Measurements from ENCODE around the gene LSG1.
"Not testable (repeated sequence)": the region's sequence is repeated elsewhere in the genome, so short reads cannot be mapped to it uniquely, and the experiment has no call there.

LSG1 gene

DNA sequence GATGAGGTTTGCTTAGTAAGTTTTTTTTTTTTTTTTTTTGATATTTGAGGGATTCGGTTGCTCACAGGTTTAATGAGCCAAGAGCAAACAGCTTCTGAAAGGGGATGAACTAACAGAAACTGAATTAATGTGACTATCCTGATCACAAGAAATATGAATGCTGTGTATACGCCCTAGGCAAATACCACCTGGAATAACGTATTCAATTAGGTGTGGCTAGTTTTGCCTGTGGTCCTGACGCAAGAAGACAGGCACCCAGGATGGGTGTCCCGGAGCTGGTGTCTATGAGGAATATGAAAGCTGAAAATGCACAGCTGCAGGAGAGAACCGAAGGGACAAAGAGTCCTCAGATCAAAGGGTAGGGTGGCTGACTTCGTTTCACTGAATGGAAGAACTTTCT is 14.6 kb downstream of the LSG1 start:
- DNase-seq (ENCODE audit: low read depth in 2 of 2), result no peak

DNA sequence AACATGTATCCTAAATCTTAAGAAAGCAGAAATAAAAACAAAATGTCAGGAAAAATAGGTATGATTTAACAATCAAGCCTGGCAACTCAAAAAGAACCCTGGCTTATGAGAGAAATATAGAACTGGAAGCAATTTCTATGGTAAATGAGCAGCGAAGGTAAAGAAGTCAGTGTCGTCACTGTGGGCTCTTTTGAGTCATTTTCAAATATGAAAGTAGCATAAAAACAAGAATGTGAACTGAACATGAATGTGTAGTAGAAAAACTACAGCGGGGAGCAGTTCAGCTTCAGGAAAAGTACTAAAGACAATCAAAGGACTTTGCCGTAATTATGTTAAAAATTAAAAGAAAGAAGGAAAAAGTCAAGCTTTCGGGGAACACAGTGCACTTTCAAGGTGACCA is 17.5 kb downstream of the LSG1 start:
- no peak for DNase-seq (ENCODE audit: low read depth in 2 of 2)

DNA sequence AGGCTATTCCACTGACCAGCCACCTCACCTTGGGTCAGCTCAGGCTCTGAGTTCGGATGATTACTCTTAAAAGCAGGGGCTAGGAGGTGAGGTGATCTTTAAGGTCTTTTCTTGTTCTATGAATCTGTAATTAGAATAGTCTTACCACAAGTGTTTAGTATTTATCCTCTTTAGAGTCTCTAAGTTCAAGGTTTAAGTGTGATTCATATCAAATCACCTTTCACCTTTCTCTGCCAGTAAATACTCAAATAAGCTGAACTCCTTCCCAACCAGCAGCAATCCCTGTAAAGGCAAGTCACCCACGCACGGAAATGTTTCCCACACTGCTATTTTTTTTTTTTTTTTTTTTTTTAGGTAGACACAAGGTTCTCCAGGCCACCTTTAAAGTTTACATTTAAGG is 24.2 kb downstream of the LSG1 start:
- DNase-seq (ENCODE audit: low read depth in 2 of 2), result no peak

DNA sequence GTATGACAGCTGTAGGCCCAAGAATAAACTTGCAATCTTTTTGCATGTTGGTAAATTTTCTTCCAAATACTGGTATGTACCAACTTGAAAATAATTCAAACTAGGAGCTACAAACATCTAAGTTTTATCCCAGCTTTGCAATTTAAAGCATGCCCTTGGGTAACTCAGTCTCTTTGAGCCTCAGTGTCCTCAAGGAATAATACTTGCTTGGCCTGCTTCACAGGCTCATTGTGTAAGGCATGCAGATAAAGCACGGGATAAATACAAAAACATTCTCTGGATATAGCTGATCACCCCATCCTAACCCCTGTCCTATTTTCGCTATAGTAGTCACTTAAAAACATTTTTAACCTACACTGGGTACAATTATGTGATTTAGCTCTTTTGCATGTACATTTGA is 29.2 kb downstream of the LSG1 start:
- DNase-seq (ENCODE audit: low read depth in 2 of 2), result no peak

DNA sequence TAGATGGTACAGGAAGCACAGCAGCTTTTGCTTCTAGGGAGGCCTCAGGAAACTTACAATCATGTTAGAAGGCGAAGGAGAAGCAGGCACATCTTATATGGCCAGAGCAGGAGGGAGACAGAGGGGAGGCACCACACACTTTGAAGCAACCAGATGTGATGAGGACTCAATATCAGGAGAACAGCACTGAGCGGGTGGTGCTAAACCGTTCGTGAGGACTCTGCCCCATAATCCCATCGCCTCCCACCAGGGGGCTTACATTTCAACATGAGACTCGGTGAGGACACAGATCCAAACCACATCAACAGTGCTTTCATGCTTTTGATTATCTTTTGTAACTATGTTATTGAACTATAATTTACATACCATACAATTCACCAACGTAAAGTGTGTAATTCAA is 31.2 kb downstream of the LSG1 start:
- DNase-seq (ENCODE audit: low read depth in 2 of 2), result peak in 1 of 2 donors; percentile 22

DNA sequence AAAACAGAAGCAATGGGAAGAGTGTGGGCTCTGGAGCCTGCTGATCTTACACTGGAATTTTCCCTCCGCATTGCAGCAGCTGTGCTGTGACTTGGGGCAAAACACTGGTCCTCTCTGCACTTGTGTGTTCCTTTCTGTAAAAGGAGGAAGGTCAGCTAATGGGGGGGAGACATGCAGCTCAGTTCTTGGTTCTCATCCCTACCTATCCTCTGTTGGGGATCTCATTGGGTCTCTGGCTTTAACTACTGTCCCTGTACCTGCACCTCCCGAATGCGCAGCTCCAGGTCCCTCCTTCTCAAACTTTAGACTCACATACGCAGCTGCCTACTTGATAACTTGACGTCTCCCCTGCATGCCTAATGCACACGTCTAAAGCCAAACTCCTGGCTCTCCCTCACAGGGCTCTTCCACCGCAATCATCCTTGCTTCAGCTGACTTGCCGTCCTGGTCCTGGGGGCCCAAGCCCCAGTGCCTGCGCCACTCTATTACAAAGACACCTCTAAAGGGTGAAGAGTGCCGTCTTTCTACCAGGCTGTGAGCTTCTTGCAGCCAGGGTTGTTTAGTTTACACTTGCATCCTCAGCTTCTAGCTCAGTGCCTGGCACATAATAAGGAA is 32.9 kb downstream of the LSG1 start:
- DNase-seq (ENCODE audit: low read depth in 2 of 2), result no peak

DNA sequence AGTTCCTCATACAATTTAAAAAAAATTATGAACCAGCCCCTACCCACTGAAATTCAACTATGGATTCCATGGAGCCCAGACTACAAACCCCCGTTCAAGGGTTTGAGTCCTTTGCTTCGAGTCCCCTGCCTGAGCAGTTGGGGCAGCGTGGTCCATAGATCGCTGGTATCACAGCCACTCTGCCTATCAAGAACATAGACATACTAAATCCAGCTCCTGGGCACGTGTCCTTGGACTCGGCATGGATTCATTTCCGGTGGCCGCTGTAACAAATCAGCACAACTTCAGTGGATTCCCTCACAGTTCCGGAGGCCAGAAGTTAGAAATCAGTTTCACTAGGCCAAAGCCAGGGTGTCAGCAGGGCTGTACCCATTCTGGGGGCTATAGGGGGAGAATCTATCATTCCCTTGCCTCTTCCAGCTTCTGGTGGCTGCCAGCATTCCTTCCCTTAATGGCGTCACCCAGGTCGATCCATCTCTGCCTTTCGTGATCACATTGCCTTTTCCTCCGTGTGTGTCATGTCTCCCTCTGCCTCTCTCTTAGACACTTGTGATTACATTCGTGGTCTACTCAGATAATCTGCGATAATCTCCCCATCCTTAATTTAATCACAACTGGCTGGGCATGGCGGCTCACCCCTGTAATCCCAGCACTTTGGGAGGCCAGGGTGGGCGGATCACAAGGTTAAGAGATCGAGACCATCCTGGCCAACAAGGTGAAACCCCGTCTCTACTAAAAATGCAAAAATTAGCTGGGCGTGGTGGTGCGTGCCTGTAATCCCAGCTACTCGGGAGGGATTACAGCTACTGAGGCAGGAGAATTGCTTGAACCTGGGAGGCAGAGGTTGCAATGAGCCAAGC is 34.2 kb downstream of the LSG1 start:
- no peak for DNase-seq (ENCODE audit: low read depth in 2 of 2)

DNA sequence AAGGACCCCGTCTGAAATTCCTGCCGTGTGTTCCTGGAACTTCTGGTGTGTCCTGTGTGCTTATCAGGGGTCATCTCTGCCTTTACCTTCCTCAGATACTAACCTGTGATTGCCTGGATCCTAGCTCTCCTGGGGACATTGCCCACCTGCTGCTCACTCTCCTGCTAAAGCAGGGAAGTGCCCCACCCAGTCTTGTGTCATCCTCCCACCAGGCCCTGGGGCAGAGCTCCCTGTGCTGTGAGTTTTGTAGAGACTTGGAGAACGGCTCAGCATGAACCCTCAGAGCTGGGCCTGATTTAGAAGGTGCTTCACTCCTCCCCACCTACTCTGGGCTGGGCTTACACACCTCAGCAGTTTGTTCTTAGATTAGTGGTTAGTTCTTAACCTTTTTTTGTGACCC is 34.9 kb downstream of the LSG1 start:
- no peak for DNase-seq (ENCODE audit: low read depth in 2 of 2)

DNA sequence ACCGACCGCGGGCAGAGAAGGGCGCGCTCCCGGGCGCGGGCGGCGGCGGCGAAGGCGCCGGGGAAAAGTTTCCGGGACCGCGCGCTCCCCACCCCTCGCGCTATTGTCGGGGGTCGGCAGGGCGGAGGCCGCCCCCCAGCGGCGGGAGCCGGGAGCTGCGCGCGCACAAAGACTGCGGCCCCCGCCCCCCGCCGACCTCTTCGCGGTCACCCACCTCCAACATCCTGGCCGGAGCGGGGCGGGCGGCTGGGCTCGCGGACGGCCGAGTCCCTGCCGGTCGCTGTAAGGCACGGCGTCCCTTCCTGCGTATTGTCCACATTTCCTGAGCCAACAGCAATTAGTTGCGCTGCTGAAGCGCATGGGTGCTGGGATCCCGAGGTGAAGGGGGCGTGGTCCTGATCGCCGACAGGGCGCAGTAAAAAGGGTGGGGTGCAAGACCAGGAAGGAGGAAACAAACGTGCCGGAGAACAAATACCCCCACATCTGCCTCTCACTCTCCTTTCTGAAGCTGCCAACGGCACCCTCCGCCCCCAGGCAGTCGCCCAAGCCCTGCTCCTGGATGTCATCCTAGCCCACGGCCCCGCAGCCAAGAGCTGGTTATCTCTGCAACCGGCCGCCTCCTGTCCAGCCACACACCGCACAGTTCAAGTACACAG is 38.5 kb downstream of the LSG1 start, which contains the start of gene TMEM44:
Gene TMEM44 (minus strand): TSS at position 71 of the 656 bp plus-strand sequence. CDS start 204 bp downstream, outside the sequence.
- peak; percentile 25 to 53 for DNase-seq (ENCODE audit: low read depth in 2 of 2)

DNA sequence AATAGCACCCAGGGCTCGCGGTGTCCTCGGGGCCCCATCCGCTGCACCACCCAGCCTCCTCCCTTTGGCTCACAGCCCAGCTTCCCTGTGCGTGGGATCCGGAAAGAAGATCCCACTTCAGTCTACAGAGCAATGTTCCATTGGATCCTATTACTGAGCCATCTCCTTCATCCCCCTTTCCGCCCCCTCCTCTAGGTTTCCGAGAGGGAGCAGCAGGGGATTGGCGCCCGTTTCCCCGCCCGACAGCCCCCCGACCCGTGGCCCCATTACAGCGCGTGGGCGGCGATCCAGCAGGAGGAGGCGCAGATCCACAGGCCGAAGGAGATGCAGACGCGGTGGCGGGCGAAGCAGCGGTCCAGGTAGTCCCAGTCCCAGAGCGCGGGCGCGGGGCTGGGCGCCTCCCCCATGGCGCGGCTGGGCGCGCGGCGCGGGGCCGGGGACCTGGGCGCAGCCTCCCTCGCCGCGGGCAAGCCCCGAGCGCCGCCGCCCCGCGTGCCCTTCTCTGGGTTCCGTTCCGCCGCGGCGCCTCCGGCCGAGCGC is 39.1 kb downstream of the LSG1 start:
- DNase-seq (ENCODE audit: low read depth in 2 of 2), result no peak

DNA sequence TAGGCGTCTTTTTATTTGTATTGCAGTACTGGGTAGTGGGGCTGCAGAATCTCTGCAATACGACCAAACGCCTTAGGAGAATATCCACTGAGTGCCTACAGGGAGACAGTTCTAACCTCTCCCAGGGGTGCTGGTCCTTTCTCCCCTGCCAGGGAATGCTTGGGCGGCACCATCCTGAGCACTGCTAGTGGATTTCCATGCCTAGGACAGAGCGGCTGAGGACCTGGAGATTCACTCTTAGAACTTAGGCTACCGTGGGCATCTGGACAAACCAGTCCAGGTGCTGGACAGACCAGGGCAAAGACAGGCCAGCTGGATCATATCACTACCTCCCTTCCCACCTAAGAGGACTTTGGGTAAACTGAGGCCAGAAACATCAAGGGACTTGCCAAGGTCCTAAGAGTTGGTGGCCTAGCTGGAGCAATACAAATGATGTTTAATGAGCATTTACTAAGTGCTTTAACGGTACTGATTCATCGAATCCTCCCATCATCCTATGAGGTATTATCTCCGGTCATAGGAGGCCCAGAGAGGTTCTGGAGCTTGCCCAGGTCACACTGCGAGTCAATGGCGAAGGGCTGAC is 39.7 kb downstream of the LSG1 start:
- no peak for DNase-seq (ENCODE audit: low read depth in 2 of 2)

DNA sequence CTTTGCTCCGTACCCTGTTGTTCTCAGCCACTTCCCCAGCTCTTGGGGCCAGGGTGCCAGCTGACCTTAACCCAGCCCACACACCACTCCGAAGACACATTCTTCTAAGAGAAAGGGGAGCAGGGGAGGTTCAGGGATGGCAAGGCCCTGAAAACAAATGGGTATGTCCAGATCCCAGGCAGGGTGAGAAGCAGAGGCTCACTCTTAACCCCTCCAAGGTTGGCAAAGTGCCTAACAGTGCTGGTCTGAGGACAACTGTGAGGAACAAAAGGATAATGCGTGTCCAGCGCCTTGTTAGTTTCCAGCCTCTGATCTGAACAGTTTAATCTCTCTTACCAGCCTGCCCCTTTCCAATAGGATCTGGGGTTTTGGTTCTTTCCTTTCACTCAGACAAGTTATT is 40.3 kb downstream of the LSG1 start:
- DNase-seq (ENCODE audit: low read depth in 2 of 2), result no peak

DNA sequence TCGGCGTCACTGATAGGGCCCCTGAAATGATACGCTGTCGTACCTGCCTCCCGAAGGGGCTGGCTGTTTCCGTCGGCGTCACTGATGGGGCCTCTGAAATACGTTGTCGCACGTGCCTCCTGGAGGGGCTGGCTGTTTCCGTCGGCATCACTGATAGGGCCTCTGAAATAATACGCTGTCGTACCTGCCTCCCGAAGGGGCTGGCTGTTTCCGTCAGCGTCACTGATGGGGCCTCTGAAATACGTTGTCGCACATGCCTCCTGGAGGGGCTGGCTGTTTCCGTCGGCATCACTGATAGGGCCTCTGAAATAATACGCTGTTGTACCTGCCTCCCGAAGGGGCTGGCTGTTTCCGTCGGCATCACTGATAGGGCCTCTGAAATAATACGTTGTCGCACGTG is 41.3 kb downstream of the LSG1 start:
- DNase-seq (ENCODE audit: low read depth in 2 of 2), result not testable (repeated sequence)

DNA sequence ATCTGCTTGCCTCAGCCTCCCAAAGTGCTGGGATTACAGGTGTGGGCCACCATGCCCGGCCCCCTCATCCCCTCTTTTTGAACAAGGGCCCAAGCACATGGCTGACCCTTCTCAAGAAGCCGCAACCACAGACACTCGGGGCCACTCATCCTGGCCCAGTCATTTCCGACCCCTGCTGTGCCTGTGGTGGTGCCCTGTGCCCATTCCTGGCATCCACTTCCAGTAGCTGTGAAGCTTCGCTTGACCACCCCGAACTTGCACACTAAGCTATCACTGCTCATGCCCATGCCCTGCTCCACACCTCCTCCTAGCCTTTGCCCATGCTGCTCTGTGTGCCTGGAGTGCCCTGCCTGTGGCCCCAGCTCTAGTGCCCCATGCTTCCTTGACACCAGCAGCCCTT is 47.0 kb downstream of the LSG1 start:
- no peak for DNase-seq (ENCODE audit: low read depth in 2 of 2)

DNA sequence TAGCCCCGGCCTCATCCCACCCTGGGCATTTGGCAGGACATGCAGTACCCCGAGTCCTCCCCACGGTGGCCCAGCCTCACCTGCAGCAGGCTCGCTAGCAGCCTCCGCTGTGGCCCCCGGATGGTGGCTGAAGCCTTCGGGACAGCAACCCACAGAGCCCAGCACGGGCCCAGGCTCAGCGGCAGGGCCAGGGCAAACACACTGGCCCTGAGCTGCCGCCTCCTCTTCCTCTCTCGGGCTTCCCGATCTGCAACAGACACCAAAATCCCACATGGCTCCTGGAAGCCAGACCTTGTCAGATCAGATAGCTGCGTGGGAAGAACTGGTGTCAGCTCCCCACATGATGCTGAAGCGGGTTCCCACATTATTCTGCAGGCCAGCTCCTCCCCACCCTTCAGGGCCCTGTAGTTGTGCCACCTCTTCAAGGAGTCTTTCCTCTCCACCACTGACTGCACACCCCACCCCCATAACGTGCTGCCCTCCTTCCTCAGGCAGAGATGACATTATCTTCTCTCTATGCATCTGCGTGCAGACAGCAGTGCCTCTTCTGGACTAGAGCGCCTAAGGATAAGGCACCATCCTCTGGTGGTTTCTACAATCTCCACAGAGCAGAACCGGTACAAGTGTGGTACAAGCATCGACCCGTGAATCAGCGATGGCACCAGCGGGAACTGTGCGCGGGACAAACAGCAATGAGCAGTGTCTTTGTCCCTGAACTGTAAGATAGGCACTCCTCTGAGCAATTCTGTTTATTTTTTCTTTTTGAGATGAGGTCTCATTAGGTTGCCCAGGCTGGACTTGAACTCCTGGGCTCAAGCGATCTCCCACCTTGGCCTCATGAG is 48.3 kb downstream of the LSG1 start:
- DNase-seq (ENCODE audit: low read depth in 2 of 2), result no peak

DNA sequence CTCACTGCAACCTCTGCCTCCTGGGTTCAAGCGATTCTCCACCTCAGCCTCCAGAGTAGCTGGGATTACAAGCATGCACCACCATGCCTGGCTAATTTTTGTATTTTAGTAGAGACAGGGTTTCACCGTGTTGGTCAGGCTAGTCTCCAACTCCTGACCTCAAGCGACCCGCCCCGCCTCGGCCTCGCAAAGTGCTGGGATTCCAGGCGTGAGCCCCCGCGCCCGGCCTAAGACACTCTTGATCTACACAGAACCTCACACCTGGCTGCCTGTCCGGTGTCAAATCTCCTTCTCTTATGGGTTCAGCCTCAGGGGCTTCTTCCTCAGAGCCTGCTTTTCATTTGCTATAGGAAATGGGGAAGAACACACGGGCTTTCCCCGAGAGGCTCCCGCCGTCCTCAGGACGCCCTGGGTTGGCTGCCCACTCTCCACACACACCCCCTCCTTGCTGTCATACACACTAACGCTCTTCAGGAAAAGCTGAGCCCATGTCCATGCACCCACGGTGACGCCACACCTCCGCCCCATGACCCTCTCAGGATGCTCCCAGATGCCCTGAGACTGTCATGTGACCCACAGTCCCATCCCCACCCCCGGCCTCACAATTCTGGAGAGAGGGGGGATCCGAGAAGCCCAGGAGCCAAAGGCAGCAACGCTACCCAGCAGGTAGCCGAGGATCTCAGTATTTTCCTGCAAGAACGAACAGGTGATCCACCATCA is 49.2 kb downstream of the LSG1 start:
- no peak for DNase-seq (ENCODE audit: low read depth in 2 of 2)

DNA sequence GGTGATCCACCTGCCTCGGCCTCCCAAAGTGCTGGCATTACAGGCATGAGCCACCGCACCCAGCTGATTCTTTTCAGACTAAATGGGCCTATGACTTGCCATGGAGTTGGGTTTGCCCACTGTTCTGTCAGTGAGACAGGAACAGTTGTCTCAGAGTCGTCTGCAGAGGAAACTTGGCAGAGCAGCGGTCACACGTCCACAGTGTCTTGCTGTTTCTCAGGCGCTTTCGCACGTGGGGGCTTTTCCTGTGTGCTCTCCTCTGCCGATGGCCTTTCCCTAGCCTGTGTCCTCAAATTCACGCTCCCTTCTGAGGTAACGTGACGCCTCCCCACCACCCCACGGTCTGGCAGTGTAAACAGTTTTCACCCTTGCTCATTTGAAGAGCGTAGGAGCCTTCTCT is 50.0 kb downstream of the LSG1 start:
- no peak for DNase-seq (ENCODE audit: low read depth in 2 of 2)

DNA sequence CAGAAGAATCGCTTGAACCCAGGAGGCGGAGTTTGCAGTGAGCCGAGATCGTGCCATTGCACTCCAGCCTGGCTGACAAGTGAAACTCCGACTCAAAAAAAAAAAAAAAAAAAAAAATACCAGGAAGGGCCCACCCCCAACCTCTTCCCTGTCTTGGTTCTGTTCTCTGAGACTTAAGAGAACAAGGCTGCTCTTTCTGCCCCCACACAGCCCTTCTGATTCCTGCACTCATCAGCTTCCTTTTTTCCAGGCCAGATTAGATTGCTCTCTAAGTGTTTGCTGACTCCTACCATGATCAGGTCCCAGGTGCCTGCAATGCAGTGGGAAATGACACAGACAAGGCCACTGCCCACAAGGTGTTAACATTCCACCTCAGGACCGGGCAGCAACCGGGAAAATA is 51.8 kb downstream of the LSG1 start:
- DNase-seq (ENCODE audit: low read depth in 2 of 2), result no peak

DNA sequence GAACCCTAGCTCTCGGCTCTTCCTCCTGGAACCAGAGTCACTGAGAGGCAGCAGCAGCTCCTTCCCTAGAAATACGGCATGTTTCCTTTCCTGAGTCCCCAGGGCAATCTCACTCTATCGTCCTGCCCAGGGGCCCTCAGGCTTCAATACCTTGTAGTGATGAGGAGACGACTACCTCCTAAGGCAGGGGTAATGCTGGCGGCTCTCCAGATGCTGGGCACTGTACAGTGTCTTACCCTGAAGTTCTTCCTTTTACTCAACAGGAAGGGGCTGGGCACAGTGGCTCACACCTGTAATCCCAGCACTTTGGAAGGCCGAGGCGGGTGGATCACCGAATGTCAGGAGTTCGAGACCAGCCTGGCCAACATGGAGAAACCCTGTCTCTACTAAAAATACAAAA is 52.2 kb downstream of the LSG1 start:
- DNase-seq (ENCODE audit: low read depth in 2 of 2), result no peak

DNA sequence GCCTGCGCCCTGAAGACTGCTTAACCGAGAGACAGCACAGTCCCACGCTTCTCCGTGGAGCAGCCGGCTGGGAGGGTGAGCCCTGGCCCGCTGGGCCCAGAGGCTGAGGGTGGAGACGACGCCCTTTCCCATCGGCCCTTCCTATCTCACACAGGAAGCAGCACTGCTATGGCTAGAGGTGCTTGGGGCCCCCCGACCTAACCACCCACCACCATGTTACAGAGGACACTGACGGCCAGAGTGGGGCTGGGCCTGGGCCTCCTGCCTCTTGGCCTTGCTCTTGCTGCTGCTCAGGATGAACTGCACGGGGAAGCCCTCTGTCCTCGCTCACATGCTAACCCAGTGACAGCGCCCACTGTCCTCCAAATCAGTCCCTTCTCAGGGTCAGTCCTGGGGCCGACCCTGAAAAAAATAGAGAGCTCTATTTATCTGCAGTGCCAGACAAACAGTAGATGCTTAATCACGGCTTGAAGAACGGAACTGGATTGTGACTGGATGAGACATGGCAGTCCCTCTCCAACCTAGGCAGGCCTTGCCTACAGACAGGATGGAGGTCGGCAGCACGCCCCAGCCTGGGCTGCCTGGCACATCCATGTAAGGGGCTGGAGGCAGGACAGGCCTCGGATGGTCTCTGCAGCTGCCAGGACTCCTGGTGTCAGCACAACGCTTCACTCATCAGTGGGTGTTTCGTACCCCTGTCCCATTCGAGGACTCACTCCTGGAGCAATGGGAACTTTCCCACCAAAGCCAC is 53.0 kb downstream of the LSG1 start:
- no peak for DNase-seq (ENCODE audit: low read depth in 2 of 2)
